AG10803 (cell line): Measurements from ENCODE around the gene SLC39A10.

Experiments
- DNase-seq: peaks from one replicate; pipeline ENCODE4 v3.0.0; 2010; ENCODE audit warnings: low read depth
- H3K4me3 ChIP-seq: 2 replicates; pipeline ENCODE4 v1.5.1; 2011; ENCODE audit warnings: mild to moderate bottlenecking, low read length, control low read depth
- CTCF ChIP-seq: conservative IDR thresholded peaks from 2 replicates; pipeline ENCODE4 v1.5.1; 2011; ENCODE audit warnings: mild to moderate bottlenecking, low read length, control low read depth, inconsistent platforms

SLC39A10 gene

GRCh38 chr2:195700480-195700879 lies 43.5 kb downstream of the SLC39A10 start:
- no peak for DNase-seq
- no peak overlapping the region for H3K4me3 ChIP-seq
- no peak for TF ChIP-seq CTCF

GRCh38 chr2:195706161-195706900 lies 49.3 kb downstream of the SLC39A10 start:
- DNase-seq: peak; percentile 55
- TF ChIP-seq CTCF: no peak
- H3K4me3 ChIP-seq: no peak overlapping the region

GRCh38 chr2:195709901-195710806 lies 53.1 kb downstream of the SLC39A10 start:
- peak; percentile 17 for DNase-seq
- no peak overlapping the region for H3K4me3 ChIP-seq
- TF ChIP-seq CTCF: no peak

- no peak for DNase-seq
- no peak for TF ChIP-seq CTCF
Measured at GRCh38 chr2:195711478-195711877, 54.5 kb downstream of the SLC39A10 start.

GRCh38 chr2:195716466-195716865 lies 59.4 kb downstream of the SLC39A10 start:
- no peak overlapping the region for H3K4me3 ChIP-seq
- no peak for TF ChIP-seq CTCF
- DNase-seq: no peak

More at GRCh38 chr2:195711478-195711877, 54.5 kb downstream of the SLC39A10 start:
- no peak overlapping the region for H3K4me3 ChIP-seq

- no peak for TF ChIP-seq CTCF
- DNase-seq: no peak
- no peak overlapping the region for H3K4me3 ChIP-seq
Measured at GRCh38 chr2:195721042-195721441, 64.0 kb downstream of the SLC39A10 start.
